Common myeloid progenitor, CD34-positive (primary cell): ENCODE measurements around the gene HTR2C.

ENCODE experiments used
- CTCF ChIA-PET: fragments of 350-600 bp; sonication (Branson Sonifier 250); formaldehyde crosslinking; loops from one replicate; lab custom pipeline; 2021; ENCODE audit warnings: antibody characterized with exemption; lab: Charles Lee
- POLR2A ChIA-PET: fragments of 350-600 bp; sonication (Branson Sonifier 250); formaldehyde crosslinking; loops from one replicate; lab custom pipeline; 2021; ENCODE audit warnings: antibody characterized with exemption; lab: Charles Lee
- DNase-seq, 3 donors: peaks; one replicate each; pipeline versions ENCODE4 v3.0.0 to v3.0.0-alpha.2; 2013
- H3K27ac ChIP-seq, 2 experiments: 1 replicate in 1 of 2; 2 replicates in 1 of 2; pipeline ENCODE4 v1.7.0; 2013; ENCODE audit warnings: inconsistent platforms in 2 of 2, low read length in 2 of 2, mild to moderate bottlenecking in 2 of 2, low read depth in 1 of 2, moderate library complexity in 1 of 2; ENCODE audit not compliant: severe bottlenecking in 2 of 2, insufficient read depth in 1 of 2, poor library complexity in 1 of 2
- H3K27me3 ChIP-seq, 5 experiments: replicated peaks in 2 of 5; 1 replicate in 3 of 5; 2 replicates in 2 of 5; pipeline versions ENCODE4 v1.6.1 to v1.7.0; 2013; ENCODE audit warnings: low read length in 4 of 5, mild to moderate bottlenecking in 2 of 5, moderate library complexity in 2 of 5, inconsistent platforms in 1 of 5; ENCODE audit not compliant: insufficient read depth in 5 of 5, control insufficient read depth in 4 of 5
- H3K36me3 ChIP-seq, 4 experiments: 1 replicate in 2 of 4; 2 replicates in 2 of 4; pipeline versions ENCODE4 v1.6.1 to v1.7.0; 2013; ENCODE audit warnings: low read length in 3 of 4, control low read depth in 1 of 4, mild to moderate bottlenecking in 1 of 4; ENCODE audit not compliant: control insufficient read depth in 4 of 4, insufficient read depth in 4 of 4
- H3K4me1 ChIP-seq, 4 experiments: 1 replicate in 3 of 4; 2 replicates in 1 of 4; pipeline versions ENCODE4 v1.6.1 to v1.7.1; 2013; ENCODE audit warnings: low read length in 3 of 4, mild to moderate bottlenecking in 3 of 4, control low read depth in 1 of 4, inconsistent platforms in 1 of 4, moderate library complexity in 1 of 4; ENCODE audit not compliant: control insufficient read depth in 4 of 4, insufficient read depth in 4 of 4; ENCODE audit errors: control extremely low read depth in 1 of 4
- H3K4me3 ChIP-seq, 7 experiments: 1 replicate in 4 of 7; 2 replicates in 3 of 7; pipeline versions ENCODE4 v1.5.1 to v1.7.0; 2013; ENCODE audit warnings: mild to moderate bottlenecking in 7 of 7, low read length in 6 of 7, moderate library complexity in 6 of 7, inconsistent platforms in 2 of 7, low read depth in 2 of 7, control low read depth in 1 of 7; ENCODE audit not compliant: insufficient read depth in 4 of 7, control insufficient read depth in 1 of 7; ENCODE audit errors: extremely low read depth in 1 of 7
- H3K9me3 ChIP-seq, 5 experiments: 1 replicate in 4 of 5; 2 replicates in 1 of 5; pipeline versions ENCODE4 v1.6.1 to v1.7.1; 2013; ENCODE audit warnings: low read length in 4 of 5, mild to moderate bottlenecking in 2 of 5, inconsistent platforms in 1 of 5, low read depth in 1 of 5, moderate library complexity in 1 of 5; ENCODE audit not compliant: control insufficient read depth in 4 of 5, insufficient read depth in 2 of 5; ENCODE audit errors: control extremely low read depth in 1 of 5
- WGBS: methylation state at CpG from one replicate; pipeline ENCODE4 v1.1.5; 2013; ENCODE audit not compliant: insufficient coverage; 5-methylcytosine and 5-hydroxymethylcytosine counted together

HTR2C gene

GRCh38 chrX:114889481-114889880, 305.6 kb downstream of the HTR2C start:
- Histone ChIP-seq H3K27ac (no peak overlapping the region), H3K4me1 (no peaks in the 10 kb centered on the region), H3K27me3 (no peaks in the 10 kb centered on the region), H3K36me3 (no peaks in the 10 kb centered on the region), H3K4me3 (no peak overlapping the region), H3K9me3 (no peaks in the 10 kb centered on the region)
- DNase-seq, result no peak
- 86% methylated on average over 1 of the region's 1 CpG for WGBS
- CTCF ChIA-PET, result no interaction called here
- POLR2A ChIA-PET, result no interaction called here

DNA sequence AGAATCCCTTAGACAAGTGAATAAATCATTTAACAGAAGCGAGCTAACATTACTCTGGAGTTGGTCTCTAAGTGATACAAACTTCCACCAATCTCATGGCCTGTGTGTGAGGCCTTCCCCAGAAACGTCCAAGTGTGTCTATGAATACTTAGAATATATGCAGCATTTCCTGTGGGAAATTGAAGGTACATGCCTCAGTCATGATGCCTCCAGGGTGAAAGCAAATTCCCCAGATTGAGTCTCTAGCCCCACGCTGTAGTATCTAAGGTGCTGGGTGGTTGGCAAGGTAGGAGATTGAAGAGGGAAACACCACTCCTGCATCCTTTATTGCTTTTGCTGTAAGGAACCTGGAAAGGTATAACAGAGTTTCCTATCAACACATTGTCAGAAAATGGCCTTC, 319.7 kb downstream of the HTR2C start:
- ChIA-PET CTCF (no interaction called here), POLR2A (no interaction called here)
- H3K4me3 ChIP-seq, result no peak overlapping the region
- H3K27me3 ChIP-seq, result peaks cover 0 to 11% (median 3%) of the 10 kb centered on the region in 5 experiments
- WGBS, result 52% methylated on average over 2 of the region's 3 CpGs
- H3K4me1 ChIP-seq, result no peaks in the 10 kb centered on the region
- DNase-seq, result no peak
- H3K36me3 ChIP-seq, result no peaks in the 10 kb centered on the region
- H3K27ac ChIP-seq, result no peak overlapping the region
- peaks cover 0 to 2% (median 2%) of the 10 kb centered on the region in 5 experiments for H3K9me3 ChIP-seq

DNA sequence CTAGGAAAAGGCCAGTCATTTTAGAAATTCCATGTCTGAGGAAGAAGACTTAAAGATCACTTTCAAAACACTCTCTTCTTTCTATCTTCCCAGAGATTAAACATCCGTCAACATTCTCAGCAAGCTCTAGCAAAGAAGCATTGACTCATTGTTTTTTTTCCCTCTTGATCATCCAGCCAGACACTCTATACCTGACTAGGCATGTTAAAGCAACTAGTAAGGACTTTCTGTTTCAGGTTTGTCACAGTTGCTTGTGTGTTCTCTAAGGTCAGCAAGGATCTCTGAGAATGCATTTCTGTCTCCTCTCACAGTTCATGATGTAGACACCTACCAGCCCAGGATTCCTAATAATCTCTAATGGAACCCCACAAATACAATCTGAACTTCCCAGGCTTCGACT, 321.4 kb downstream of the HTR2C start:
- 92% methylated on average over 1 of the region's 2 CpGs for WGBS
- no peaks in the 10 kb centered on the region for H3K36me3 ChIP-seq
- DNase-seq, result no peak
- H3K9me3 ChIP-seq, result no peaks in the 10 kb centered on the region
- H3K4me3 ChIP-seq, result no peak overlapping the region
- CTCF ChIA-PET, result no interaction called here
- H3K27ac ChIP-seq, result no peak overlapping the region
- H3K4me1 ChIP-seq, result no peaks in the 10 kb centered on the region
- H3K27me3 ChIP-seq, result peaks cover 0 to 11% (median 3%) of the 10 kb centered on the region in 5 experiments
- POLR2A ChIA-PET, result no interaction called here

GRCh38 chrX:114906984-114907510, 323.2 kb downstream of the HTR2C start:
- ChIA-PET CTCF (no interaction called here), POLR2A (no interaction called here)
- 40% methylated on average over 9 of the region's 9 CpGs for WGBS

GRCh38 chrX:114924423-114924822, 340.5 kb downstream of the HTR2C start:
- 87% methylated on average over 2 of the region's 3 CpGs for WGBS
- Histone ChIP-seq H3K36me3 (no peaks in the 10 kb centered on the region), H3K9me3 (no peaks in the 10 kb centered on the region), H3K27ac (no peak overlapping the region), H3K4me3 (no peak overlapping the region), H3K27me3 (no peaks in the 10 kb centered on the region), H3K4me1 (no peaks in the 10 kb centered on the region)
- ChIA-PET POLR2A (no interaction called here), CTCF (no interaction called here)
- DNase-seq, result no peak

More at GRCh38 chrX:114906984-114907510, 323.2 kb downstream of the HTR2C start:
- Histone ChIP-seq H3K4me1 (no peaks in the 10 kb centered on the region), H3K27ac (no peak overlapping the region), H3K4me3 (no peak overlapping the region), H3K36me3 (no peaks in the 10 kb centered on the region), H3K9me3 (no peaks in the 10 kb centered on the region), H3K27me3 (peaks cover 0 to 11% (median 3%) of the 10 kb centered on the region in 5 experiments)
- no peak for DNase-seq

DNA sequence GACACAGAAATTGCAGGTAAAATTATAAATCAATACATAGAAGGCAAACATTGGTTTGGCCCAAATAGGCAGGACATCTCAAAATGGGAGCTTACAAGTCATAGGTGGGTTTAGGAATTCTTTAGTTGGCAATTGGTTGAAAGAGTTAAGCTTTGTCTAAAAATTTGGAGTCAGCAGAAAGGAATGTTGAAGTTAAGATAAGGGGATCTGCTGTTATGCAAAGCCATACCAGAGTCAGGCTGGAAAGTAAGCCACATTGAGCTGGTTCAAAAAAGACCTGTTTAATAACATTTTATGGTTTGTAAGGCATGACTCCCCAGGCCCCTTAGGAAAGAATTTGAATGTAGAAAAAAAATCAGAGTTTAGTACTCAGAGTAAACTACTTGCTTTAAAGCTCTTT, 341.0 kb downstream of the HTR2C start:
- Histone ChIP-seq H3K4me1 (no peaks in the 10 kb centered on the region), H3K4me3 (no peak overlapping the region), H3K36me3 (no peaks in the 10 kb centered on the region), H3K27ac (no peak overlapping the region), H3K9me3 (no peaks in the 10 kb centered on the region), H3K27me3 (no peaks in the 10 kb centered on the region)
- CTCF ChIA-PET, result no interaction called here
- no peak for DNase-seq
- POLR2A ChIA-PET, result no interaction called here

- Histone ChIP-seq H3K27me3 (peaks cover 0 to 2% (median 0%) of the 10 kb centered on the region in 5 experiments), H3K4me3 (no peak overlapping the region), H3K27ac (no peak overlapping the region), H3K9me3 (peaks cover 0 to 12% (median 3%) of the 10 kb centered on the region in 5 experiments), H3K36me3 (no peaks in the 10 kb centered on the region), H3K4me1 (no peaks in the 10 kb centered on the region)
- DNase-seq, result no peak
- POLR2A ChIA-PET, result no interaction called here
- CTCF ChIA-PET, result no interaction called here
Measured at GRCh38 chrX:114930227-114930626, 346.3 kb downstream of the HTR2C start.
